Gastrocnemius medialis (tissue), 4 donors: ENCODE data around the gene SLC40A1. TPM values are rescaled to one million over a fixed set of nuclear protein-coding genes. Genes with fewer than 3 reads are reported as not detected.
A peak's percentile ranks its signal among the peaks of the same experiment; 100 is the strongest.

Source experiments
- ATAC-seq, 2 donors: fragments of 150-250 bp; one replicate each; pipeline ENCODE4 v1.9.1; 2016
- DNase-seq, 2 donors: peaks; one replicate each; pipeline ENCODE4 v3.0.0-alpha.2; 2019
- H3K27ac ChIP-seq, 4 donors: fragments of 200-600 bp; sonication (generic); 1 replicate in 1 of 4; 2 replicates in 3 of 4; pipeline ENCODE4 v1.5.1; 2016 to 2018; ENCODE audit warnings: mild to moderate bottlenecking in 2 of 4, moderate library complexity in 1 of 4
- H3K27me3 ChIP-seq, 3 donors: fragments of 200-600 bp; sonication (generic) in 2 of 3; 1 replicate in 1 of 3; 2 replicates in 2 of 3; pipeline versions ENCODE4 v1.5.1 to v1.6.0; 2016 to 2019; ENCODE audit warnings: mild to moderate bottlenecking in 1 of 3, moderate library complexity in 1 of 3
- H3K36me3 ChIP-seq, 2 donors: fragments of 200-600 bp; sonication (generic) in 1 of 2; one replicate each; pipeline ENCODE4 v1.5.1; 2017 to 2018
- H3K4me1 ChIP-seq, 2 donors: fragments of 200-600 bp; sonication (generic) in 1 of 2; one replicate each; pipeline ENCODE4 v1.5.1; 2016 to 2017; ENCODE audit warnings: mild to moderate bottlenecking in 2 of 2
- H3K4me3 ChIP-seq, 4 donors: fragments of 200-600 bp; sonication (generic) in 3 of 4; 1 replicate in 1 of 4; 2 replicates in 3 of 4; pipeline ENCODE4 v1.5.1; 2016 to 2019; ENCODE audit warnings: mild to moderate bottlenecking in 2 of 4
- H3K9me3 ChIP-seq, 3 donors: fragments of 200-600 bp; sonication (generic) in 2 of 3; 1 replicate in 1 of 3; 2 replicates in 2 of 3; pipeline ENCODE4 v1.5.1; 2016 to 2019
- POLR2A ChIP-seq, 2 donors: fragments of 450-650 bp; IDR thresholded peaks; one replicate each; pipeline ENCODE4 v1.6.1; 2017; ENCODE audit warnings: antibody characterized with exemption in 2 of 2, mild to moderate bottlenecking in 2 of 2, moderate library complexity in 2 of 2
- in situ Hi-C, 4 donors: fragments of 200-750 bp; cut with MboI; loops; one replicate each; pipeline versions ENCODE4 v1.15.0 to v1.8.0; 2017; ENCODE audit warnings: low sequenced_read_pairs in 4 of 4
- intact Hi-C: fragments of 100-400 bp; cut with DNase I; formaldehyde crosslinking; loops from one replicate; pipeline ENCODE4 v1.15.1; 2023; ENCODE audit warnings: low total_unique reads
- total RNA-seq, 4 donors: library from RNA; depleted of rRNA; stranded (reverse); fragments of >200 nt; gene quantifications; one replicate each; pipeline versions ENCODE4 v1.1.0 to v1.2.3, GENCODE V29; 2016
- TF ChIP-seq, protein P1 (sequence below), 5 experiments: fragments of 450-650 bp in 3 of 5; fragments of 200-600 bp in 2 of 5; sonication (generic) in 2 of 5; IDR thresholded peaks in 4 of 5; conservative IDR thresholded peaks in 1 of 5; 1 replicate in 4 of 5; 2 replicates in 1 of 5; pipeline ENCODE4 v1.5.1; 2016 to 2019; ENCODE audit warnings: antibody characterized with exemption in 5 of 5, mild to moderate bottlenecking in 3 of 5, moderate library complexity in 3 of 5

Gene SLC40A1
- total RNA-seq, 4 donors from 2014 or later, result 24.8 to 81.8 (median 37.4) TPM

DNA sequence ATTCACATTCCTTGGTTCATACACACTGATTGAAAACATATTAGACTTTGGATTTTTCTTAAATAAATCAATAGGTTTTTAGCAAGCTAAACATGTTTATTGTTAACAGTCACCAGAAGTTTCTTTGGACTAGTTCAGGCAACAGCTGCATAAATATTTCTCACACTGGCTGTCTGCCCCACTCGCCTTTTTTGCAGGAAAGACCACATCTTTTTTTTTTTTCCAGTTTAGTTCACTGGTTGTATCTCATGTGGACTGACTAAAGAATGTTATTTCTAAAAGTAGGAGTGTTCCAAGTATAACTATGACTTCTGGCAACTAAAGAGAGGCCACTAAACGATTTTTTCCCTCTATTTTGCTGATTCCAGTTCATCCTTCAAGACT is 31.1 kb downstream of the SLC40A1 start:
- Histone ChIP-seq H3K9me3 (no peaks in the 10 kb centered on the region), H3K4me1 (peaks cover 19 to 57% of the 10 kb centered on the region in 2 donors), H3K4me3 (no peak overlapping the region), H3K27ac (peak overlapping the region; percentile 53 to 84 (median 60)), H3K36me3 (no peaks in the 10 kb centered on the region), H3K27me3 (no peaks in the 10 kb centered on the region)
- in situ Hi-C loops (no loop called here), intact Hi-C loops (loop anchor here (5.0 kb wide), 1 partner anchor 47 kb away; no protein-coding TSS in a partner anchor)
- TF ChIP-seq, protein P1, sequence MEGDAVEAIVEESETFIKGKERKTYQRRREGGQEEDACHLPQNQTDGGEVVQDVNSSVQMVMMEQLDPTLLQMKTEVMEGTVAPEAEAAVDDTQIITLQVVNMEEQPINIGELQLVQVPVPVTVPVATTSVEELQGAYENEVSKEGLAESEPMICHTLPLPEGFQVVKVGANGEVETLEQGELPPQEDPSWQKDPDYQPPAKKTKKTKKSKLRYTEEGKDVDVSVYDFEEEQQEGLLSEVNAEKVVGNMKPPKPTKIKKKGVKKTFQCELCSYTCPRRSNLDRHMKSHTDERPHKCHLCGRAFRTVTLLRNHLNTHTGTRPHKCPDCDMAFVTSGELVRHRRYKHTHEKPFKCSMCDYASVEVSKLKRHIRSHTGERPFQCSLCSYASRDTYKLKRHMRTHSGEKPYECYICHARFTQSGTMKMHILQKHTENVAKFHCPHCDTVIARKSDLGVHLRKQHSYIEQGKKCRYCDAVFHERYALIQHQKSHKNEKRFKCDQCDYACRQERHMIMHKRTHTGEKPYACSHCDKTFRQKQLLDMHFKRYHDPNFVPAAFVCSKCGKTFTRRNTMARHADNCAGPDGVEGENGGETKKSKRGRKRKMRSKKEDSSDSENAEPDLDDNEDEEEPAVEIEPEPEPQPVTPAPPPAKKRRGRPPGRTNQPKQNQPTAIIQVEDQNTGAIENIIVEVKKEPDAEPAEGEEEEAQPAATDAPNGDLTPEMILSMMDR (IDR thresholded peaks at IDR 0.05 in 4 of 5, conservative IDR thresholded peaks at IDR 0.05 in 1 of 5), result no peak
- no peak for TF ChIP-seq POLR2A (IDR thresholded peaks at IDR 0.05)
- DNase-seq, result no peak
- ATAC-seq, result no peak

DNA sequence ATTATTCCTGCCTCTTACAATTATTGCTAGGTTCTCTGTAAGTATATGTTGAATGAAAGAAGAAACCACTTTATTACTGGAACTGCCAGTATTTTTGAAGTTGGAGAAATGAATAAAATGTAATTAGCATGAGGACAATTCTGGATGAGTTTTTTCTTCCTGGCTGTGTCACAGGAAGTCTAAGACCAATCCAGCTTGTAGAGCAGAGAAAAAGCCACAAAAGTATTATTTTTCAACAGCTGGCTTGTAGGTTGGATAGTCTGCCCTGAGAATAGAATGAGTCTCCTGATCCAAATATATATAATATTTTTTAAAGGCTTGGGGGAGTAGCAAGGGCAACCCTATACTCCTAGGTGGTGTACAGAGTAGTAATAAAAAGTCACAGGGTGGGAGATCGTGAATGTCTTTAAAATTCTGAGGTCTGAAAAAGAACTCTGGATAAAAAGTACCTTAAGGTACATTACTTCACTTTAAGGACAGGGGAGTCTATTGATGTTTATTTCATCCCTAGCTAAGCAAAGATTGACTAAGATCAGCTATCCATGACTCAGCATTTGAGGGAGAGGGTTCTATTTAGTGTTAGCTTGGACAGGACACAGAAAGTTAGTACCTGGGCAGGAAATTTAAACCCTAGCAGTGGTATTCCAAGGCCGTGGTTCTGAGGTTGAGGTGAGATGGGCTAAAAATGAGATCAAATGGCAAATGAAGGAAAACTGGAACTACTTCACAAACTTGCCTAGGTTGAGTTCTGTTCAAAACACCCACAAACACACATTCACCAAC is 31.7 kb downstream of the SLC40A1 start:
- Histone ChIP-seq H3K27me3 (no peaks in the 10 kb centered on the region), H3K4me3 (no peak overlapping the region), H3K36me3 (no peaks in the 10 kb centered on the region), H3K4me1 (peaks cover 19 to 63% of the 10 kb centered on the region in 2 donors), H3K27ac (peak overlapping the region; percentile 53 to 84 (median 60)), H3K9me3 (no peaks in the 10 kb centered on the region)
- intact Hi-C loops (loop anchor here (5.0 kb wide), 1 partner anchor 47 kb away; no protein-coding TSS in a partner anchor), in situ Hi-C loops (no loop called here)
- DNase-seq (no peak), ATAC-seq (no peak)
- no peak for TF ChIP-seq POLR2A (IDR thresholded peaks at IDR 0.05)
- TF ChIP-seq, protein P1 (IDR thresholded peaks at IDR 0.05 in 4 of 5, conservative IDR thresholded peaks at IDR 0.05 in 1 of 5), result no peak

DNA sequence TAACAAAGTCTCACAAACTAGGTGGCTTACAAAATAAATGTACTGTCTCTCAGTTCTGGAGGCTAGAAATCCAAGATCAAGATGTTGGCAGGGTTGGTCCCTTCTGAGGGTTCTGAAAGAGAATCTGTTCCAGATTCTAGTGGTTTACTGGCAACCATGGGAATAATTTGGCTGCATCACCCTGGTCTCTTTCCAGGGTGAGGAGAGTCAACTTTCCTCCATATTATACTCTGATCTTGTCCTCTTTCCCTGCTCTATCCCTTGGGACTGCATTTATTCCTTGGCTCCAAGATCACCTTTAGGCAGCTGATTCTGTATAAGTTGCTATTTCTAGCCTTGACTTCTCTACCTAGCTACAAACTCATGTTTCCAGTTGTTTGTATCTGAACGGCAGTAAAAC is 35.2 kb downstream of the SLC40A1 start:
- Histone ChIP-seq H3K27ac (peak overlapping the region; percentile 64 to 84 (median 70)), H3K36me3 (no peaks in the 10 kb centered on the region), H3K4me3 (no peak overlapping the region), H3K27me3 (no peaks in the 10 kb centered on the region), H3K4me1 (peaks cover 28 to 62% of the 10 kb centered on the region in 2 donors), H3K9me3 (no peaks in the 10 kb centered on the region)
- in situ Hi-C loops, result no loop called here
- DNase-seq (peak in 1 of 2 donors; percentile 10), ATAC-seq (peak; percentile 84 to 87)
- intact Hi-C loops, result loop anchor here (5.0 kb wide), 1 partner anchor 43 kb away; no protein-coding TSS in a partner anchor
- no peak for TF ChIP-seq POLR2A (IDR thresholded peaks at IDR 0.05)
- TF ChIP-seq, protein P1 (IDR thresholded peaks at IDR 0.05 in 4 of 5, conservative IDR thresholded peaks at IDR 0.05 in 1 of 5), result no peak

DNA sequence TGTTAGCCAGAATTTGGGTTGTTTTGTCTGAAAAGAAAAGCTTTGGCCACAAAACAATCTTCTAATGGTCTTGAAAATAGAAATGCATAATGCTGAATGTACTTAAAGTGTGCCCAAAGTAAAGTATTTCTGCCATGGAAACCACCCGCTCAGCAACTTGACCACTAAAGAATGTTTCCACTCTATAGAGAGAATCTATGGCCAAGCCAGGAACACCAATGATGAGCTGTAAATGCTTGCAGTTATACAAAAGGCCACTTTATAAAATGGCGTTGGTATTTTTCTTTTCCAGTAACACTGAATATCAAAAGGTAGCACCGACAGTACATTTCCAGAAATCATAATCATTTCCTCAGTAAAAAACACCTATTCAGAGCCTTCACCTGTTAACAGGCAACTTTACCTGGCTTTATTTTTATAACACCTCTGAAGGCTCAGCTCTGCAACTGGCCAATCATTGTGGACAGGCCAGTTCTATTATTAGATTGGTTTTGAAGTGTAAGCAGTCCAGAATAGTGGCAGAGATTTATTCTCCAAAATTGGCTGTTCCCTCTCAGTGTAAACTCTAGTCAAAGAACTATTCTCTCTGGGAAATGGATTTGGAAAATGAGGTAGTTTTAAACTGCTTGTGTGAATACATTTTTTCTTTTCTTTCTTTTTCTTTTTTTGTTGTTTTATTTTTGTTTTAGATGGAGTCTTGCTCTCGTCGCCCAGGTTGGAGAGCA is 36.1 kb downstream of the SLC40A1 start:
- DNase-seq, result no peak
- peak overlapping the region; percentile 64 to 84 (median 70) for H3K27ac ChIP-seq
- in situ Hi-C loops (no loop called here), intact Hi-C loops (loop anchor here (5.0 kb wide), 1 partner anchor 42 kb away; no protein-coding TSS in a partner anchor)
- no peak overlapping the region for H3K4me3 ChIP-seq
- no peak for TF ChIP-seq POLR2A (IDR thresholded peaks at IDR 0.05)
- TF ChIP-seq, protein P1 (IDR thresholded peaks at IDR 0.05 in 4 of 5, conservative IDR thresholded peaks at IDR 0.05 in 1 of 5), result no peak
- H3K4me1 ChIP-seq, result peaks cover 28 to 57% of the 10 kb centered on the region in 2 donors
- H3K36me3 ChIP-seq, result no peaks in the 10 kb centered on the region
- H3K9me3 ChIP-seq, result no peaks in the 10 kb centered on the region
- no peaks in the 10 kb centered on the region for H3K27me3 ChIP-seq
- ATAC-seq, result peak; percentile 40
